K562 (cell line): ENCODE measurements around the gene ZNF548. TPM values are rescaled to one million over a fixed set of nuclear protein-coding genes. Genes with fewer than 3 reads are reported as not detected.
A peak's percentile ranks its signal among the peaks of the same experiment; 100 is the strongest.

ENCODE experiments used
- EGR1 ChIP-seq: fragments of 450-650 bp; conservative IDR thresholded peaks from 2 replicates; pipeline ENCODE4 v1.6.1; 2017; ENCODE audit warnings: mild to moderate bottlenecking
- ELF1 ChIP-seq: fragments of 200-800 bp; sonication (Bioruptor generic); IDR thresholded peaks from 2 replicates; pipeline ENCODE4 v1.6.1; 2016; ENCODE audit warnings: missing genetic modification characterization, missing compliant biosample characterization
- ELK1 ChIP-seq: sonication (generic); formaldehyde crosslinking; IDR thresholded peaks from 2 replicates; pipeline ENCODE4 v1.8.1; 2022; ENCODE audit warnings: missing genetic modification reagents
- HMBOX1 ChIP-seq: sonication (generic); IDR thresholded peaks from 2 replicates; pipeline ENCODE4 v1.6.1; 2016
- PBX2 ChIP-seq, 2 experiments: IDR thresholded peaks in 1 of 2; conservative IDR thresholded peaks in 1 of 2; 2 replicates each; pipeline ENCODE4 v1.6.1; 2016; ENCODE audit warnings: low read depth in 2 of 2, mild to moderate bottlenecking in 1 of 2, missing compliant biosample characterization in 1 of 2, missing genetic modification characterization in 1 of 2, moderate library complexity in 1 of 2
- TAF9B ChIP-seq: fragments of 450-650 bp; IDR thresholded peaks from 2 replicates; pipeline ENCODE4 v1.6.1; 2018; ENCODE audit warnings: mild to moderate bottlenecking; ENCODE audit not compliant: partially characterized antibody
- ZNF436 ChIP-seq: fragments of 250-450, 450-650 bp; sonication (Bioruptor Pico); formaldehyde crosslinking; IDR thresholded peaks from 2 replicates; pipeline ENCODE4 v1.7.0; 2020; ENCODE audit warnings: mild to moderate bottlenecking
- polyA plus RNA-seq, 8 experiments: library from polyadenylated mRNA; depleted of rRNA in 4 of 8; stranded (reverse) in 5 of 8; unstranded in 3 of 8; fragments of >200 nt; fragmentation: Nextera tagmentation in 2 of 8; fragmentation: Illumina TruSeq in 1 of 8; extraction: Ambion mirVana in 2 of 8; extraction: Trizol in 1 of 8; gene quantifications; 2 replicates each; pipeline versions ENCODE4 v1.2.1 to v1.2.3, GENCODE V29; 2011 to 2014; ENCODE audit warnings: inconsistent platforms in 1 of 8, missing spikeins in 1 of 8
- total RNA-seq, 7 experiments: library from RNA; depleted of rRNA in 6 of 7; stranded (reverse); fragments of >200 nt in 6 of 7; fragmentation: Illumina TruSeq in 2 of 7; extraction: Trizol in 2 of 7; gene quantifications; 2 replicates each; pipeline versions ENCODE4 v1.2.1 to v1.2.3, GENCODE V29; 2011 to 2021; ENCODE audit warnings: low replicate concordance in 1 of 7
- TF ChIP-seq, protein P1 (sequence below): fragments of 450-650 bp; IDR thresholded peaks from 2 replicates; pipeline ENCODE4 v1.6.1; 2017; ENCODE audit warnings: antibody characterized with exemption, mild to moderate bottlenecking
- TF ChIP-seq, protein P2 (sequence below), 2 experiments: IDR thresholded peaks; 2 replicates each; pipeline ENCODE4 v1.6.1; 2012; ENCODE audit warnings: improper control_type of control experiment in 2 of 2, low read depth in 2 of 2, low read length in 2 of 2, borderline replicate concordance in 1 of 2

Gene ZNF548
- total and polyA plus RNA-seq, 9 of the 15 experiments (the other 6 are each of a cell fraction or from before 2014, with no cell fraction given) = 1.5 to 8.7 (median 4.5) TPM

DNA sequence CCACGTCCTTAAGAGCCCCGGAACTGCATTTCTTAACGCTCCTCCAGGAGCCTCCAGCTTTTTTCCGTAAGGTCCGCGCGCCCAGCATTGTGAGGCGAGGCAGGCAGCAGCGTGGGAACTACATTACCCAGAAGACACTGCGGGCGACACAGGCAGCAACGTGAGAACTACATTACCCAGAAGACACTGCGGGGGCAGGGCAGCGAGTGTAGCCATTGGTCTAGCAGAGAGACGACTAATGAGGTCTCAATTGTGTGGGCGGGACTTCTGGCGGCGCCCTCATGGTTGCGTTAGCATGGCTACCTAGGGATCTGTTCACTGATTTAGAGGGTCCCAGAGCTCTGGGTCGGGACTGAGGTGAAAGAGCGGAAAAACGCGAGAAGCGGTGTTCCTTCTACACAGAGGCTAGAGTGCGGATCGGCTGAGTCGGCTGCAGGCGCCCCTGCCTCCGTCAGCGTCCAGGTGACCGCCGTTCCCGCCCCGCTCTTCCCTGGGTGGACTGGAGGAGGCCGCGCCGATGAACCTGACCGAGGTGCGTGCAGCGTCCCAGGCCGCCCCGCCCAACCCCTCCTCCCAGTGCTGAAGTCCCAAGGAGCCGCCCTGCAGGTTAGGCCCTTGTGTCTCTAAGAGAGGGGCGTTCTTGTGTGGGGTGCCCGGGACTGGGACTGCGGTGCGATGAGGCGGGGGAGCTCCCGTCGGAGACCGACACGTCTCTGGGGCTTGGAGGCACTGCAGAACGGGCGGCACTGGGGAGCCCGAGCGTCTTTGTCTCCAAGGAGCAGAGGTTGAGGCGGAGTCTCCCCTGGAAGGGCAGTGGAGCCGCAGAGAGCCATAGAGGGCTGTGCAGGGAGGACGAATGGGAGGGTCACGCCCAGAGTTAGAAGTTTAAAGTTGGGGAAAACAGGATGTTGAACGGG is 45.7 kb downstream of the ZNF548 start, which contains the start of gene ZNF749 (continued):
- TF ChIP-seq, protein P1, sequence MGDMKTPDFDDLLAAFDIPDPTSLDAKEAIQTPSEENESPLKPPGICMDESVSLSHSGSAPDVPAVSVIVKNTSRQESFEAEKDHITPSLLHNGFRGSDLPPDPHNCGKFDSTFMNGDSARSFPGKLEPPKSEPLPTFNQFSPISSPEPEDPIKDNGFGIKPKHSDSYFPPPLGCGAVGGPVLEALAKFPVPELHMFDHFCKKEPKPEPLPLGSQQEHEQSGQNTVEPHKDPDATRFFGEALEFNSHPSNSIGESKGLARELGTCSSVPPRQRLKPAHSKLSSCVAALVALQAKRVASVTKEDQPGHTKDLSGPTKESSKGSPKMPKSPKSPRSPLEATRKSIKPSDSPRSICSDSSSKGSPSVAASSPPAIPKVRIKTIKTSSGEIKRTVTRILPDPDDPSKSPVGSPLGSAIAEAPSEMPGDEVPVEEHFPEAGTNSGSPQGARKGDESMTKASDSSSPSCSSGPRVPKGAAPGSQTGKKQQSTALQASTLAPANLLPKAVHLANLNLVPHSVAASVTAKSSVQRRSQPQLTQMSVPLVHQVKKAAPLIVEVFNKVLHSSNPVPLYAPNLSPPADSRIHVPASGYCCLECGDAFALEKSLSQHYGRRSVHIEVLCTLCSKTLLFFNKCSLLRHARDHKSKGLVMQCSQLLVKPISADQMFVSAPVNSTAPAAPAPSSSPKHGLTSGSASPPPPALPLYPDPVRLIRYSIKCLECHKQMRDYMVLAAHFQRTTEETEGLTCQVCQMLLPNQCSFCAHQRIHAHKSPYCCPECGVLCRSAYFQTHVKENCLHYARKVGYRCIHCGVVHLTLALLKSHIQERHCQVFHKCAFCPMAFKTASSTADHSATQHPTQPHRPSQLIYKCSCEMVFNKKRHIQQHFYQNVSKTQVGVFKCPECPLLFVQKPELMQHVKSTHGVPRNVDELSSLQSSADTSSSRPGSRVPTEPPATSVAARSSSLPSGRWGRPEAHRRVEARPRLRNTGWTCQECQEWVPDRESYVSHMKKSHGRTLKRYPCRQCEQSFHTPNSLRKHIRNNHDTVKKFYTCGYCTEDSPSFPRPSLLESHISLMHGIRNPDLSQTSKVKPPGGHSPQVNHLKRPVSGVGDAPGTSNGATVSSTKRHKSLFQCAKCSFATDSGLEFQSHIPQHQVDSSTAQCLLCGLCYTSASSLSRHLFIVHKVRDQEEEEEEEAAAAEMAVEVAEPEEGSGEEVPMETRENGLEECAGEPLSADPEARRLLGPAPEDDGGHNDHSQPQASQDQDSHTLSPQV = 0 out of 2 replicates have a peak, but pooled peaks have one; percentile 46
- TF ChIP-seq TAF9B = peak; percentile 59
- TF ChIP-seq, protein P2, sequence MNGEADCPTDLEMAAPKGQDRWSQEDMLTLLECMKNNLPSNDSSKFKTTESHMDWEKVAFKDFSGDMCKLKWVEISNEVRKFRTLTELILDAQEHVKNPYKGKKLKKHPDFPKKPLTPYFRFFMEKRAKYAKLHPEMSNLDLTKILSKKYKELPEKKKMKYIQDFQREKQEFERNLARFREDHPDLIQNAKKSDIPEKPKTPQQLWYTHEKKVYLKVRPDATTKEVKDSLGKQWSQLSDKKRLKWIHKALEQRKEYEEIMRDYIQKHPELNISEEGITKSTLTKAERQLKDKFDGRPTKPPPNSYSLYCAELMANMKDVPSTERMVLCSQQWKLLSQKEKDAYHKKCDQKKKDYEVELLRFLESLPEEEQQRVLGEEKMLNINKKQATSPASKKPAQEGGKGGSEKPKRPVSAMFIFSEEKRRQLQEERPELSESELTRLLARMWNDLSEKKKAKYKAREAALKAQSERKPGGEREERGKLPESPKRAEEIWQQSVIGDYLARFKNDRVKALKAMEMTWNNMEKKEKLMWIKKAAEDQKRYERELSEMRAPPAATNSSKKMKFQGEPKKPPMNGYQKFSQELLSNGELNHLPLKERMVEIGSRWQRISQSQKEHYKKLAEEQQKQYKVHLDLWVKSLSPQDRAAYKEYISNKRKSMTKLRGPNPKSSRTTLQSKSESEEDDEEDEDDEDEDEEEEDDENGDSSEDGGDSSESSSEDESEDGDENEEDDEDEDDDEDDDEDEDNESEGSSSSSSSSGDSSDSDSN (IDR thresholded peaks at IDR 0.05; ENCODE audit: borderline replicate concordance in 1 of 2, low read depth in 2 of 2, low read length in 2 of 2) = 0 out of 4 replicates have a peak, but pooled peaks of 1 of the 2 experiments have one; percentile 18
- TF ChIP-seq ELK1 (CRISPR knock-in tag) = no peak
- 0 out of 2 replicates have a peak, but pooled peaks have one; percentile 9 for TF ChIP-seq ELF1 (tag)
- no peak for TF ChIP-seq PBX2 (CRISPR knock-in tag; IDR thresholded peaks at IDR 0.05; ENCODE audit: low read depth)
- TF ChIP-seq PBX2 (tag; conservative IDR thresholded peaks at IDR 0.05; ENCODE audit: low read depth) = peak; percentile 89
- TF ChIP-seq HMBOX1 = no peak
- TF ChIP-seq ZNF436 (CRISPR knock-in tag) = no peak
- peak; percentile 89 for TF ChIP-seq EGR1
